Osteoblast (primary cell): ENCODE data around the gene PDE10A. TPM values are rescaled to one million over a fixed set of nuclear protein-coding genes. Genes with fewer than 3 reads are reported as not detected.

Experiments
- DNase-seq: peaks from one replicate; pipeline ENCODE4 v3.0.0; 2011; ENCODE audit warnings: low spot score, mixed read lengths; ENCODE audit not compliant: insufficient read length; ENCODE audit errors: missing footprints
- H2AFZ ChIP-seq: 2 replicates; pipeline ENCODE4 v1.6.0; 2011; ENCODE audit warnings: mild to moderate bottlenecking, low read length
- H3K27ac ChIP-seq: 2 replicates; pipeline ENCODE4 v1.5.1; 2011; ENCODE audit warnings: mild to moderate bottlenecking, low read depth, low read length, moderate library complexity
- H3K27me3 ChIP-seq: 2 replicates; pipeline ENCODE4 v1.6.0; 2012; ENCODE audit warnings: mild to moderate bottlenecking, control low read depth, inconsistent platforms, low read length, moderate library complexity; ENCODE audit not compliant: insufficient read depth
- H3K36me3 ChIP-seq: 2 replicates; pipeline ENCODE4 v1.5.1; 2011; ENCODE audit warnings: mild to moderate bottlenecking, low read length, control low read depth, moderate library complexity; ENCODE audit not compliant: insufficient read depth
- H3K4me1 ChIP-seq: 2 replicates; pipeline ENCODE4 v1.5.1; 2011; ENCODE audit warnings: mild to moderate bottlenecking, low read length, control low read depth, moderate library complexity; ENCODE audit not compliant: insufficient read depth
- H3K4me2 ChIP-seq: 2 replicates; pipeline ENCODE4 v1.6.0; 2011; ENCODE audit warnings: mild to moderate bottlenecking, low read length; ENCODE audit not compliant: insufficient read depth
- H3K4me3 ChIP-seq: fragments of 200-600 bp; sonication (generic); 3 replicates; pipeline ENCODE4 v1.5.1; 2012; ENCODE audit warnings: mild to moderate bottlenecking, low read length, inconsistent platforms; ENCODE audit not compliant: insufficient read depth
- H3K79me2 ChIP-seq: 2 replicates; pipeline ENCODE4 v1.6.0; 2012; ENCODE audit warnings: mild to moderate bottlenecking, low read length, control low read depth, inconsistent platforms; ENCODE audit not compliant: insufficient read depth
- H3K9me3 ChIP-seq: 2 replicates; pipeline ENCODE4 v1.5.1; 2011; ENCODE audit warnings: low read depth, low read length, control low read depth
- H4K20me1 ChIP-seq: 2 replicates; pipeline ENCODE4 v1.6.0; 2012; ENCODE audit warnings: mild to moderate bottlenecking, low read length, control low read depth; ENCODE audit not compliant: insufficient read depth
- total RNA-seq: library from RNA; depleted of rRNA; stranded (reverse); fragments of >200 nt; gene quantifications from 2 replicates; pipeline ENCODE4 v1.2.3, GENCODE V29; 2012
- TF ChIP-seq, protein P1 (sequence below): IDR thresholded peaks from 2 replicates; pipeline ENCODE4 v1.5.1; 2011; ENCODE audit warnings: mild to moderate bottlenecking, low read depth, low read length, moderate library complexity; ENCODE audit errors: extremely low read depth

PDE10A gene
- total RNA-seq, 1 donor, result 3.3 TPM

DNA sequence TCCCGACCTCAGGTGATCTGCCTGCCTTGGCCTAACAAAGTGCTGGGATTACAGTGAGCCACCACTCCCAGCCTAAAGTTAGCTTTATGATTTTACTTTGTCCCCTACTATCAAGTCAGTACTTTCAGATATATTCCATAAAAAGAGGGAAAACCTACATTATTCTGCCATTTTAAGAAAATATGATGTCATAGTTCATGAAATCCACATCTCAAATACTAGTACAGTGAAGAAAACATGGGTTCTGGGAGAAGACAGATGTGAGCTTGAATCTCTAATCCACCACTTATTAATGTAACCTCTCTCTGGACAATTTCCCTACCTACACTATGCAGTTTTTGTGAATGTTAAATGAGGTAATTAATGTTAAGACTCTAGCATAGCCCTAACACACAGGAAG, 74.5 kb downstream of the PDE10A start:
- H3K4me2 ChIP-seq, result no peak overlapping the region
- no peak overlapping the region for H2AFZ ChIP-seq
- H3K27ac ChIP-seq, result no peak overlapping the region
- H3K27me3 ChIP-seq, result no peaks in the 10 kb centered on the region
- H3K4me3 ChIP-seq, result no peak overlapping the region
- H3K36me3 ChIP-seq, result peaks cover under 1% of the 10 kb centered on the region
- DNase-seq, result no peak
- H3K4me1 ChIP-seq, result peaks cover 2% of the 10 kb centered on the region
- no peaks in the 10 kb centered on the region for H4K20me1 ChIP-seq
- TF ChIP-seq, protein P1, sequence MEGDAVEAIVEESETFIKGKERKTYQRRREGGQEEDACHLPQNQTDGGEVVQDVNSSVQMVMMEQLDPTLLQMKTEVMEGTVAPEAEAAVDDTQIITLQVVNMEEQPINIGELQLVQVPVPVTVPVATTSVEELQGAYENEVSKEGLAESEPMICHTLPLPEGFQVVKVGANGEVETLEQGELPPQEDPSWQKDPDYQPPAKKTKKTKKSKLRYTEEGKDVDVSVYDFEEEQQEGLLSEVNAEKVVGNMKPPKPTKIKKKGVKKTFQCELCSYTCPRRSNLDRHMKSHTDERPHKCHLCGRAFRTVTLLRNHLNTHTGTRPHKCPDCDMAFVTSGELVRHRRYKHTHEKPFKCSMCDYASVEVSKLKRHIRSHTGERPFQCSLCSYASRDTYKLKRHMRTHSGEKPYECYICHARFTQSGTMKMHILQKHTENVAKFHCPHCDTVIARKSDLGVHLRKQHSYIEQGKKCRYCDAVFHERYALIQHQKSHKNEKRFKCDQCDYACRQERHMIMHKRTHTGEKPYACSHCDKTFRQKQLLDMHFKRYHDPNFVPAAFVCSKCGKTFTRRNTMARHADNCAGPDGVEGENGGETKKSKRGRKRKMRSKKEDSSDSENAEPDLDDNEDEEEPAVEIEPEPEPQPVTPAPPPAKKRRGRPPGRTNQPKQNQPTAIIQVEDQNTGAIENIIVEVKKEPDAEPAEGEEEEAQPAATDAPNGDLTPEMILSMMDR, result no peak
- no peaks in the 10 kb centered on the region for H3K79me2 ChIP-seq
- H3K9me3 ChIP-seq, result no peaks in the 10 kb centered on the region

- no peaks in the 10 kb centered on the region for H3K27me3 ChIP-seq
- H4K20me1 ChIP-seq, result no peaks in the 10 kb centered on the region
- DNase-seq, result no peak
- TF ChIP-seq, protein P1, result no peak
- H3K4me2 ChIP-seq, result no peak overlapping the region
- no peaks in the 10 kb centered on the region for H3K79me2 ChIP-seq
- H2AFZ ChIP-seq, result no peak overlapping the region
- H3K36me3 ChIP-seq, result peaks cover 3% of the 10 kb centered on the region
- H3K27ac ChIP-seq, result no peak overlapping the region
- peaks cover 2% of the 10 kb centered on the region for H3K4me1 ChIP-seq
- no peak overlapping the region for H3K4me3 ChIP-seq
- H3K9me3 ChIP-seq, result no peaks in the 10 kb centered on the region
Observed at GRCh38 chr6:165587206-165587605, 75.8 kb downstream of the PDE10A start.

GRCh38 chr6:165586706-165587105, 76.3 kb downstream of the PDE10A start:
- TF ChIP-seq, protein P1, result no peak
- H4K20me1 ChIP-seq, result no peaks in the 10 kb centered on the region
- no peaks in the 10 kb centered on the region for H3K79me2 ChIP-seq
- no peak overlapping the region for H3K4me2 ChIP-seq
- peaks cover 3% of the 10 kb centered on the region for H3K36me3 ChIP-seq
- no peak overlapping the region for H2AFZ ChIP-seq
- H3K4me3 ChIP-seq, result no peak overlapping the region
- H3K27ac ChIP-seq, result no peak overlapping the region
- no peak for DNase-seq
- H3K4me1 ChIP-seq, result peaks cover 2% of the 10 kb centered on the region
- no peaks in the 10 kb centered on the region for H3K9me3 ChIP-seq
- no peaks in the 10 kb centered on the region for H3K27me3 ChIP-seq

- Histone ChIP-seq H3K79me2 (no peaks in the 10 kb centered on the region), H3K9me3 (no peaks in the 10 kb centered on the region), H4K20me1 (no peaks in the 10 kb centered on the region), H3K4me2 (no peak overlapping the region), H3K27ac (peak overlapping the region; percentile 75), H3K36me3 (peaks cover 3% of the 10 kb centered on the region), H3K4me1 (no peaks in the 10 kb centered on the region), H2AFZ (no peak overlapping the region), H3K27me3 (no peaks in the 10 kb centered on the region), H3K4me3 (no peak overlapping the region)
- no peak for DNase-seq
- TF ChIP-seq, protein P1, result no peak
Observed at GRCh38 chr6:165585060-165585459, 78.0 kb downstream of the PDE10A start.
